Myocyte (in vitro differentiated cells): Measurements from ENCODE around the gene RAPGEF1. TPM values are rescaled to one million over a fixed set of nuclear protein-coding genes. Genes with fewer than 3 reads are reported as not detected.
A peak's percentile ranks its signal among the peaks of the same experiment; 100 is the strongest.

ENCODE experiments used
- DNase-seq: peaks from one replicate; pipeline ENCODE4 v3.0.0-alpha.2; 2012; ENCODE audit warnings: low read depth
- total RNA-seq: library from RNA; depleted of rRNA; stranded (reverse); fragments of >200 nt; gene quantifications from 2 replicates; pipeline ENCODE4 v1.2.3, GENCODE V29; 2014

RAPGEF1 gene
- total RNA-seq, 1 donor from 2014 or later = 290 TPM

GRCh38 chr9:131748411-131748955 lies 8.6 kb upstream of the RAPGEF1 start:
- DNase-seq = no peak

GRCh38 chr9:131747352-131747751 lies 7.5 kb upstream of the RAPGEF1 start:
- DNase-seq = peak; percentile 58

GRCh38 chr9:131745610-131746009 lies 5.7 kb upstream of the RAPGEF1 start:
- no peak for DNase-seq

- no peak for DNase-seq
These were observed 4.9 kb upstream of the RAPGEF1 start for GRCh38 chr9:131744720-131745201.

GRCh38 chr9:131744171-131744719 lies 4.4 kb upstream of the RAPGEF1 start:
- no peak for DNase-seq

- no peak for DNase-seq
These were observed 3.6 kb upstream of the RAPGEF1 start for GRCh38 chr9:131743501-131743900.

GRCh38 chr9:131743096-131743495 lies 3.2 kb upstream of the RAPGEF1 start:
- DNase-seq = no peak

- peak; percentile 78 for DNase-seq
These were observed 1.0 kb upstream of the RAPGEF1 start for GRCh38 chr9:131740898-131741297.

- no peak for DNase-seq
These were observed 530 bp downstream of the RAPGEF1 start for GRCh38 chr9:131739133-131739958.

GRCh38 chr9:131738293-131739132 lies 1.4 kb downstream of the RAPGEF1 start:
- peak; percentile 80 for DNase-seq

GRCh38 chr9:131737426-131737825 lies 2.5 kb downstream of the RAPGEF1 start:
- DNase-seq = no peak

- no peak for DNase-seq
These were observed 3.4 kb downstream of the RAPGEF1 start for GRCh38 chr9:131736431-131736830.

GRCh38 chr9:131735238-131736128 lies 4.4 kb downstream of the RAPGEF1 start:
- peak; percentile 64 for DNase-seq

- DNase-seq = no peak
These were observed 5.1 kb downstream of the RAPGEF1 start for GRCh38 chr9:131734781-131735180.

GRCh38 chr9:131734165-131734610 lies 5.7 kb downstream of the RAPGEF1 start:
- DNase-seq = peak; percentile 95

GRCh38 chr9:131733541-131734061 lies 6.3 kb downstream of the RAPGEF1 start:
- peak; percentile 100 for DNase-seq

- no peak for DNase-seq
These were observed 7.1 kb downstream of the RAPGEF1 start for GRCh38 chr9:131732636-131733289.

GRCh38 chr9:131732061-131732526 lies 7.8 kb downstream of the RAPGEF1 start:
- DNase-seq = peak; percentile 77

- no peak for DNase-seq
These were observed 8.2 kb downstream of the RAPGEF1 start for GRCh38 chr9:131731644-131732043.
